Keratinocyte (primary cell): ENCODE measurements around the gene NUDT2. TPM values are rescaled to one million over a fixed set of nuclear protein-coding genes. Genes with fewer than 3 reads are reported as not detected.

Experiments used
- DNase-seq: peaks from one replicate; pipeline ENCODE4 v3.0.0-alpha.2; 2011; ENCODE audit warnings: low read depth, missing footprints, low spot score
- FAIRE-seq: peaks from 2 replicates; lab custom pipeline; 2011; peaks lifted over from hg19 to GRCh38; lab: Jason Lieb, UNC
- H2AFZ ChIP-seq: 2 replicates; pipeline ENCODE4 v1.6.0; 2012; ENCODE audit warnings: low read length, control low read depth, inconsistent platforms; ENCODE audit not compliant: control insufficient read depth
- H3K27ac ChIP-seq: 2 replicates; pipeline ENCODE4 v1.5.1; 2011; ENCODE audit warnings: low read length; ENCODE audit not compliant: control insufficient read depth, insufficient read depth
- H3K27me3 ChIP-seq: 3 replicates; pipeline ENCODE4 v1.6.0; 2011; ENCODE audit warnings: low read length; ENCODE audit not compliant: control insufficient read depth, insufficient read depth; ENCODE audit errors: extremely low read depth
- H3K36me3 ChIP-seq, 2 experiments: 2 replicates in 1 of 2; 3 replicates in 1 of 2; pipeline ENCODE4 v1.5.1; 2011; ENCODE audit warnings: low read length in 2 of 2, mild to moderate bottlenecking in 1 of 2; ENCODE audit not compliant: control insufficient read depth in 2 of 2, insufficient read depth in 2 of 2; ENCODE audit errors: extremely low read depth in 1 of 2
- H3K4me1 ChIP-seq: 3 replicates; pipeline ENCODE4 v1.5.1; 2011; ENCODE audit warnings: low read length; ENCODE audit not compliant: control insufficient read depth, insufficient read depth; ENCODE audit errors: extremely low read depth
- H3K4me2 ChIP-seq: 3 replicates; pipeline ENCODE4 v1.6.0; 2011; ENCODE audit warnings: low read depth, low read length; ENCODE audit not compliant: control insufficient read depth, insufficient read depth; ENCODE audit errors: extremely low read depth
- H3K4me3 ChIP-seq, 3 experiments: fragments of 200-600 bp in 1 of 3; sonication (generic) in 1 of 3; 2 replicates in 2 of 3; 3 replicates in 1 of 3; pipeline ENCODE4 v1.5.1; 2011 to 2016; ENCODE audit warnings: low read length in 3 of 3, mild to moderate bottlenecking in 3 of 3, control low read depth in 2 of 3, inconsistent platforms in 1 of 3, low read depth in 1 of 3, mixed read lengths in 1 of 3, mixed run types in 1 of 3, moderate library complexity in 1 of 3; ENCODE audit not compliant: control insufficient read depth in 2 of 3, insufficient read depth in 2 of 3; ENCODE audit errors: extremely low read depth in 1 of 3
- H3K79me2 ChIP-seq: 2 replicates; pipeline ENCODE4 v1.6.0; 2012; ENCODE audit warnings: low read length; ENCODE audit not compliant: control insufficient read depth, insufficient read depth
- H3K9ac ChIP-seq: 3 replicates; pipeline ENCODE4 v1.6.0; 2011; ENCODE audit warnings: low read length; ENCODE audit not compliant: control insufficient read depth, insufficient read depth; ENCODE audit errors: extremely low read depth
- H3K9me1 ChIP-seq: 3 replicates; pipeline ENCODE4 v1.6.0; 2011; ENCODE audit warnings: low read length; ENCODE audit not compliant: control insufficient read depth, insufficient read depth; ENCODE audit errors: extremely low read depth
- H3K9me3 ChIP-seq: 2 replicates; pipeline ENCODE4 v1.5.1; 2012; ENCODE audit warnings: low read depth, low read length; ENCODE audit not compliant: control insufficient read depth
- H4K20me1 ChIP-seq: 3 replicates; pipeline ENCODE4 v1.6.0; 2011; ENCODE audit warnings: low read length; ENCODE audit not compliant: control insufficient read depth, insufficient read depth; ENCODE audit errors: extremely low read depth
- CTCF ChIP-seq, 3 experiments: IDR thresholded peaks in 1 of 3; conservative IDR thresholded peaks in 1 of 3; optimal IDR thresholded peaks in 1 of 3; 2 replicates in 2 of 3; 3 replicates in 1 of 3; pipeline versions ENCODE3 to v1.5.1; 2011; ENCODE audit warnings: low read length in 3 of 3, mild to moderate bottlenecking in 3 of 3, moderate library complexity in 2 of 3, control low read depth in 1 of 3, inconsistent platforms in 1 of 3; ENCODE audit not compliant: insufficient read depth in 2 of 3; ENCODE audit errors: extremely low read depth in 1 of 3
- EZH2 ChIP-seq: IDR thresholded peaks from one replicate; pipeline ENCODE4 v1.6.1; 2012; ENCODE audit warnings: inconsistent platforms, mild to moderate bottlenecking, low read length, moderate library complexity
- dilution Hi-C: fragments of 300-500 bp; cut with MboI; formaldehyde crosslinking; loops from one replicate; pipeline ENCODE4 v1.7.0; 2020; ENCODE audit warnings: low sequenced_read_pairs; ENCODE audit not compliant: extremely low pct_ligation_motif_present
- polyA plus RNA-seq, 5 experiments: library from polyadenylated mRNA; depleted of rRNA in 3 of 5; stranded (reverse) in 3 of 5; stranded (forward) in 1 of 5; unstranded in 1 of 5; fragments of >200 nt; gene quantifications; 1 replicate in 1 of 5; 2 replicates in 3 of 5; 3 replicates in 1 of 5; pipeline versions ENCODE4 v1.2.1 to v1.2.3, GENCODE V29; 2011 to 2012; ENCODE audit warnings: missing spikeins in 2 of 5, low read depth in 1 of 5, low replicate concordance in 1 of 5

Gene NUDT2
- polyA plus RNA-seq, 1 donor (not counting 4 experiments of a cell fraction or from before 2014, with no cell fraction given), result 33.4 TPM

- TF ChIP-seq CTCF (optimal IDR thresholded peaks at IDR 0.05 in 1 of 3, IDR thresholded peaks at IDR 0.05 in 1 of 3, conservative IDR thresholded peaks at IDR 0.05 in 1 of 3; ENCODE audit: extremely low read depth in 1 of 3, insufficient read depth in 2 of 3, low read length in 3 of 3) (no peak), EZH2 (no peak)
- Histone ChIP-seq H3K79me2 (peaks cover 15% of the 10 kb centered on the region), H3K27ac (no peak overlapping the region)
Measured at GRCh38 chr9:34326690-34327089, 2.7 kb upstream of the NUDT2 start.

GRCh38 chr9:34328500-34328986, 826 bp upstream of the NUDT2 start:
- Histone ChIP-seq H3K9me1 (no peaks in the 10 kb centered on the region), H2AFZ (peak overlapping the region; percentile 60), H3K9me3 (no peaks in the 10 kb centered on the region), H3K4me3 (peak overlapping the region; percentile 65 to 80 (median 68)), H3K27ac (peak overlapping the region; percentile 73), H3K9ac (peak overlapping the region; percentile 87), H3K4me2 (peak overlapping the region; percentile 76), H3K4me1 (peaks cover 28% of the 10 kb centered on the region), H3K36me3 (no peaks in the 10 kb centered on the region), H4K20me1 (no peaks in the 10 kb centered on the region), H3K27me3 (no peaks in the 10 kb centered on the region), H3K79me2 (peaks cover 19% of the 10 kb centered on the region)
- no peak for TF ChIP-seq EZH2
- TF ChIP-seq CTCF (optimal IDR thresholded peaks at IDR 0.05 in 1 of 3, IDR thresholded peaks at IDR 0.05 in 1 of 3, conservative IDR thresholded peaks at IDR 0.05 in 1 of 3; ENCODE audit: extremely low read depth in 1 of 3, insufficient read depth in 2 of 3, low read length in 3 of 3), result no peak
- dilution Hi-C loops, result no loop called here
- no peak for DNase-seq
- no peak for FAIRE-seq

More at GRCh38 chr9:34326690-34327089, 2.7 kb upstream of the NUDT2 start:
- no peaks in the 10 kb centered on the region for H3K27me3 ChIP-seq
- H4K20me1 ChIP-seq, result no peaks in the 10 kb centered on the region
- no peak overlapping the region for H2AFZ ChIP-seq
- H3K9me1 ChIP-seq, result no peaks in the 10 kb centered on the region
- H3K36me3 ChIP-seq, result no peaks in the 10 kb centered on the region
- FAIRE-seq (no peak), DNase-seq (no peak)
- no peaks in the 10 kb centered on the region for H3K9me3 ChIP-seq
- no peak overlapping the region for H3K9ac ChIP-seq
- no peak overlapping the region for H3K4me2 ChIP-seq
- H3K4me3 ChIP-seq, result no peak overlapping the region
- dilution Hi-C loops, result no loop called here
- peaks cover 15% of the 10 kb centered on the region for H3K4me1 ChIP-seq
